ENCODE data around the gene LTBP1. TPM values are rescaled to one million over a fixed set of nuclear protein-coding genes. Genes with fewer than 3 reads are reported as not detected.

Gene LTBP1
- total RNA-seq, 1 experiment from 2014 or later, result 119 TPM

- DNase-seq (ENCODE audit: unreplicated experiment), result no peak
- no peak for TF ChIP-seq CTCF (IDR thresholded peaks at IDR 0.05; ENCODE audit: unreplicated experiment)
- Mint-ChIP-seq H3K9me3 (ENCODE audit: unreplicated experiment) (no peaks in the 10 kb centered on the region), H3K27me3 (ENCODE audit: insufficient read depth, unreplicated experiment) (no peaks in the 10 kb centered on the region), H3K4me1 (ENCODE audit: insufficient read depth, unreplicated experiment) (peaks cover 8% of the 10 kb centered on the region), H3K27ac (ENCODE audit: low read depth, unreplicated experiment) (no peak overlapping the region), H3K36me3 (ENCODE audit: insufficient read depth, unreplicated experiment) (no peaks in the 10 kb centered on the region), H3K4me3 (ENCODE audit: unreplicated experiment) (no peak overlapping the region)
- ChIA-PET POLR2A (interaction anchor here (0.6 to 0.7 kb wide), 2 partner anchors 22 to 259 kb away, joined by 3 to 5 read pairs; no protein-coding TSS in a partner anchor), CTCF (interaction anchor here (0.5 to 6.5 kb wide), 5 partner anchors 12 to 394 kb away, joined by 3 to 72 read pairs (median 3); no protein-coding TSS in a partner anchor)
- intact Hi-C loops (cut with micrococcal nuclease), result no loop called here
- BruUV-seq (replicated peaks), result no TSS peak
Measured at GRCh38 chr2:33020883-33021282, 74.1 kb downstream of the LTBP1 start.

DNA sequence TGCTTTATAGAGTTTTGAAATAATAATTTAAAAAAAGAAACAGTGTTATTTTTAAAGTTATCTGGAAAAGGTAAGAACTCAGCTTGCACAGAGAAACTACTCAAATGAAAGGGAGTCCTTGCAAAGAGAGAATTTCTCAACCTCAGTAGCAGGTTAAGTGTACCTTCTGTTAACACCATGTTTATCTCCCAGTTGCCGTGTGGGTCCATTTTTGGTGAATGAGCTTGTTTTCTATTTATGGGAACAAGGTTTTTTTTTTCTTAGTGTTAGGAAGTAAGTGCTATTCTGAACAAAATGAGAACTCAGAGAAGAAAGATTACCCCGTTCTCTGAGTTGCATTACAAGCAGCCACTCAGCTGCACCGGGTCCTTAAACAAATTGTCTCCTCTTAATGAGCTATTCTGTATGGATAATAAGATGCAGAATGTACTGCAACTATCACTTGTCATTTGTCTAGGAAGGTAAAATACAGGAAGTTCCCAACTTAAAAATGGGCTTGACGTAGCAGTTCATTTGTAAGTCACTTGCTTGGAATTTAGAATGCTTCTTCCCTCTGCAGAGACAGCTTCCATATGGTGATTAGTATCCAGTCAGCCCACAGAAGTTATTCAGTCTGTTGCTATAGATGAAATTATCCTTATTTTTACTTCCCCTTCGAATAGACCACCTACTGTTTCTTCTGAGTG lies 74.9 kb downstream of the LTBP1 start:
- Mint-ChIP-seq H3K27me3 (ENCODE audit: insufficient read depth, unreplicated experiment) (no peaks in the 10 kb centered on the region), H3K27ac (ENCODE audit: low read depth, unreplicated experiment) (no peak overlapping the region), H3K4me1 (ENCODE audit: insufficient read depth, unreplicated experiment) (peaks cover 6% of the 10 kb centered on the region), H3K4me3 (ENCODE audit: unreplicated experiment) (no peak overlapping the region), H3K9me3 (ENCODE audit: unreplicated experiment) (no peaks in the 10 kb centered on the region), H3K36me3 (ENCODE audit: insufficient read depth, unreplicated experiment) (no peaks in the 10 kb centered on the region)
- intact Hi-C loops (cut with micrococcal nuclease), result loop anchor here (2.0 kb wide), 1 partner anchor 75 kb away; the partner anchor contains the start of gene LTBP1
- BruUV-seq (replicated peaks), result no TSS peak
- POLR2A ChIA-PET, result interaction anchor here (0.7 kb wide), 1 partner anchor 23 kb away, joined by 5 read pairs; no protein-coding TSS in a partner anchor
- CTCF ChIA-PET, result interaction anchor here (0.5 to 6.5 kb wide), 8 partner anchors 9 to 508 kb away, joined by 3 to 72 read pairs (median 4); no protein-coding TSS in a partner anchor
- DNase-seq (ENCODE audit: unreplicated experiment), result no peak
- TF ChIP-seq CTCF (IDR thresholded peaks at IDR 0.05; ENCODE audit: unreplicated experiment), result no peak

GRCh38 chr2:33022395-33022985 lies 75.7 kb downstream of the LTBP1 start:
- DNase-seq (ENCODE audit: unreplicated experiment), result no peak
- no TSS peak for BruUV-seq (replicated peaks)
- Mint-ChIP-seq H3K4me1 (ENCODE audit: insufficient read depth, unreplicated experiment) (peaks cover 6% of the 10 kb centered on the region), H3K36me3 (ENCODE audit: insufficient read depth, unreplicated experiment) (no peaks in the 10 kb centered on the region), H3K27me3 (ENCODE audit: insufficient read depth, unreplicated experiment) (no peaks in the 10 kb centered on the region), H3K9me3 (ENCODE audit: unreplicated experiment) (no peaks in the 10 kb centered on the region), H3K4me3 (ENCODE audit: unreplicated experiment) (no peak overlapping the region), H3K27ac (ENCODE audit: low read depth, unreplicated experiment) (no peak overlapping the region)
- CTCF ChIA-PET, result interaction anchor here (0.6 to 6.5 kb wide), 5 partner anchors 8 to 507 kb away, joined by 3 to 72 read pairs (median 3); no protein-coding TSS in a partner anchor
- intact Hi-C loops (cut with micrococcal nuclease), result loop anchor here (2.0 kb wide), 1 partner anchor 76 kb away; the partner anchor contains the start of gene LTBP1
- no peak for TF ChIP-seq CTCF (IDR thresholded peaks at IDR 0.05; ENCODE audit: unreplicated experiment)
- POLR2A ChIA-PET, result interaction anchor here (1.0 kb wide), 1 partner anchor 56 kb away, joined by 3 read pairs; no protein-coding TSS in a partner anchor

Measured in MCF 10A (cell line).